ENCODE data around the gene GPR179. TPM values are rescaled to one million over a fixed set of nuclear protein-coding genes. Genes with fewer than 3 reads are reported as not detected.
A peak's percentile ranks its signal among the peaks of the same experiment; 100 is the strongest.

The GPR179 gene
- total RNA-seq, 2 experiments from 2014 or later = 0.02 to 0.07 TPM

DNA sequence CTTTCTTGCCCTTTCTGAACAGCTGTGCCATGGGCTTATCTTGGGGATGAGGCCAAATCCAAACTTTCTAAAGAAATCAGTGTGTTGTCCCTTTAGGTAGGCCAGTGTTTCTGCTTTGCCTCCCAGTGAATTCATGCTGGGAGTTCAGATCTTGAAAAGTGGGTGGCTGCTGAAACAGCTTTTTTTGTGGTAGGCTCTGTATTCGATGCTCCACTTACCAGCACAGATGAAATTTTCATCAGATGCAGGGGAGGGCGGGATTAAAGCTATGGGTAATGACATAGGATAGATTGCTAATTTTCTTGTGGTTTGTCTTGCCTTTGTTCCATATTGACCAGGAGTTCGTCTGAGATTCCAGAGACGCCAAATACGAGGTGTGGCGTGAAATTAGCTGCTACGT lies 10.7 kb upstream of the GPR179 start:
- Mint-ChIP-seq H3K27ac (no peak overlapping the region), H3K27me3 (ENCODE audit: low read depth) (no peaks in the 10 kb centered on the region), H3K4me1 (ENCODE audit: low read depth) (peaks cover 50% of the 10 kb centered on the region), H3K36me3 (ENCODE audit: low read depth) (no peaks in the 10 kb centered on the region), H3K9me3 (no peaks in the 10 kb centered on the region), H3K4me3 (no peak overlapping the region)
- intact Hi-C loops (cut with micrococcal nuclease) = loop anchor here (5.0 kb wide), 1 partner anchor 138 kb away; no protein-coding TSS in a partner anchor
- CTCF ChIA-PET = interaction anchor here (0.9 to 10.3 kb wide), 5 partner anchors 21 to 114 kb away, joined by 3 to 193 read pairs (median 4); no protein-coding TSS in a partner anchor
- no peak for DNase-seq

DNA sequence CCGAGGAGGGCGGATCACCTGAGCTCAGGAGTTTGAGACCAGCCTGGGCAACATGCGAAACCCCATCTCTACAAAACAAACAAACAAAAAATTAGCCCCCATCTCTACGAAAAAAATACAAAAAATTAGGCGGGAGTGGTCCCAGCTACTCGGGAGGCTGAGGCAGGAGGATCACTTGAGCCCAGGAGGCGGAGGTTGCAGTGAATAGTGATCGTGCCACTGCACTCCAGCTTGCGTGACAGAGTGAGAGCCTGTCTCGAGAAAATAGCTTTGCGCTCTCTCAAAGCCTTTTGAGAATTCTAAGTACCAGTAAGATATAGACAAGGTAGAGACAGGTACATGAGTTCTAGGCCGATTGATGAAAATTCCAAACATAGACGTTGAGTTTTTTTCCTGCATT lies 9.9 kb upstream of the GPR179 start:
- H3K4me3 Mint-ChIP-seq = peak overlapping the region; percentile 70
- H3K36me3 Mint-ChIP-seq (ENCODE audit: low read depth) = no peaks in the 10 kb centered on the region
- H3K4me1 Mint-ChIP-seq (ENCODE audit: low read depth) = peaks cover 50% of the 10 kb centered on the region
- H3K9me3 Mint-ChIP-seq = no peaks in the 10 kb centered on the region
- intact Hi-C loops (cut with micrococcal nuclease) = loop anchor here (5.0 kb wide), 1 partner anchor 139 kb away; no protein-coding TSS in a partner anchor
- CTCF ChIA-PET = interaction anchor here (1.3 to 10.3 kb wide), 2 partner anchors 20 to 60 kb away, joined by 5 to 193 read pairs; no protein-coding TSS in a partner anchor
- no peak for DNase-seq
- no peak overlapping the region for H3K27ac Mint-ChIP-seq
- H3K27me3 Mint-ChIP-seq (ENCODE audit: low read depth) = no peaks in the 10 kb centered on the region

DNA sequence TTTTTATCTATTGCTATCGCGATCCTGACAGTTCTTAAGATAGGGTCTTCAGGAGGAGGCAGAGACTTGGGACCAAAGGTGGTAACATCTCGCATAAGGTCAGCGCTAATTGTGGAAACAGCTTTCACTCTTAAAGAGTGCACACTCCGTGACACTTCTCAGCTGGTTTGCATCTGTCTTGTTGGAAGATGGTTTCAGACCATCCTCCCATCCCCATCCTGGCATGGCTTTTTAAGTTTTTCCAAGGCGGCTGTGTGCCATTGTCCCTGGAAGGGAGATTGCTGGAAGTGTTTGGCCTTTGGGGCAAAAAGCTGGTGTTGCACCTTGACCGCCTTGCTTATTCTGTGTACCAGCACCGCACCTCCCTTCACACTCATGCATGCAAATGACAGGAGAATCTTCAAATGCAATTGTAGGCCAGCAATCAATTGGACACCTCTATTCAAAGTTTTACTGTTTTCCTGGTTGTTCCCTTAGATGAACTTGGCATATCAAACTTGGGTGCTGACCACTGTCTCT lies 9.4 kb upstream of the GPR179 start:
- H3K27ac Mint-ChIP-seq = no peak overlapping the region
- intact Hi-C loops (cut with micrococcal nuclease) = loop anchor here (5.0 kb wide), 1 partner anchor 139 kb away; no protein-coding TSS in a partner anchor
- CTCF ChIA-PET = interaction anchor here (1.3 to 10.3 kb wide), 2 partner anchors 20 to 61 kb away, joined by 5 to 193 read pairs; no protein-coding TSS in a partner anchor
- H3K36me3 Mint-ChIP-seq (ENCODE audit: low read depth) = no peaks in the 10 kb centered on the region
- peaks cover 49% of the 10 kb centered on the region for H3K4me1 Mint-ChIP-seq (ENCODE audit: low read depth)
- no peaks in the 10 kb centered on the region for H3K27me3 Mint-ChIP-seq (ENCODE audit: low read depth)
- DNase-seq = no peak
- no peaks in the 10 kb centered on the region for H3K9me3 Mint-ChIP-seq
- H3K4me3 Mint-ChIP-seq = peak overlapping the region; percentile 70

DNA sequence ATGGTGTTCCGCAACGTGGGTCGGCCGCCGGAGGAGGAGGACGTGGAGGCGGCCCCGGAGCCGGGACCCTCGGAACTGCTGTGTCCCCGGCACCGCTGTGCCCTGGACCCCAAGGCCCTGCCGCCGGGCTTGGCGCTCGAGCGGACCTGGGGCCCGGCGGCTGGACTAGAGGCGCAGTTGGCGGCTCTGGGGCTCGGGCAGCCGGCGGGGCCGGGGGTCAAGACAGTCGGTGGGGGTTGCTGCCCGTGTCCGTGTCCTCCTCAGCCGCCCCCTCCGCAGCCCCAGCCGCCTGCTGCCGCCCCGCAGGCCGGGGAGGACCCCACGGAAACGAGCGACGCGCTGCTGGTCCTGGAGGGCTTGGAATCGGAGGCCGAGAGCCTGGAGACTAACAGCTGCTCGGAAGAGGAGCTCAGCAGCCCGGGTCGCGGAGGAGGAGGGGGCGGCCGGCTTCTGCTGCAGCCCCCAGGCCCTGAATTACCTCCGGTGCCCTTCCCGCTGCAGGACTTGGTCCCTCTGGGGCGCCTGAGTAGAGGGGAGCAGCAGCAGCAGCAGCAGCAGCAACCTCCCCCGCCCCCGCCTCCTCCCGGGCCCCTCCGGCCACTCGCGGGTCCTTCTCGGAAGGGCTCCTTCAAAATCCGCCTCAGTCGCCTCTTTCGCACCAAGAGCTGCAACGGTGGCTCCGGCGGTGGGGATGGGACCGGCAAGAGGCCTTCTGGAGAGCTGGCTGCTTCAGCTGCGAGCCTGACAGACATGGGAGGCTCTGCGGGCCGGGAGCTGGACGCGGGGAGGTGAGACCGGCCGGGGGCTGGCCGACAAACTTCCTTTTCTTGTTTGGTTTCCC lies 8.7 kb upstream of the GPR179 start:
- H3K4me3 Mint-ChIP-seq = peak overlapping the region; percentile 70

DNA sequence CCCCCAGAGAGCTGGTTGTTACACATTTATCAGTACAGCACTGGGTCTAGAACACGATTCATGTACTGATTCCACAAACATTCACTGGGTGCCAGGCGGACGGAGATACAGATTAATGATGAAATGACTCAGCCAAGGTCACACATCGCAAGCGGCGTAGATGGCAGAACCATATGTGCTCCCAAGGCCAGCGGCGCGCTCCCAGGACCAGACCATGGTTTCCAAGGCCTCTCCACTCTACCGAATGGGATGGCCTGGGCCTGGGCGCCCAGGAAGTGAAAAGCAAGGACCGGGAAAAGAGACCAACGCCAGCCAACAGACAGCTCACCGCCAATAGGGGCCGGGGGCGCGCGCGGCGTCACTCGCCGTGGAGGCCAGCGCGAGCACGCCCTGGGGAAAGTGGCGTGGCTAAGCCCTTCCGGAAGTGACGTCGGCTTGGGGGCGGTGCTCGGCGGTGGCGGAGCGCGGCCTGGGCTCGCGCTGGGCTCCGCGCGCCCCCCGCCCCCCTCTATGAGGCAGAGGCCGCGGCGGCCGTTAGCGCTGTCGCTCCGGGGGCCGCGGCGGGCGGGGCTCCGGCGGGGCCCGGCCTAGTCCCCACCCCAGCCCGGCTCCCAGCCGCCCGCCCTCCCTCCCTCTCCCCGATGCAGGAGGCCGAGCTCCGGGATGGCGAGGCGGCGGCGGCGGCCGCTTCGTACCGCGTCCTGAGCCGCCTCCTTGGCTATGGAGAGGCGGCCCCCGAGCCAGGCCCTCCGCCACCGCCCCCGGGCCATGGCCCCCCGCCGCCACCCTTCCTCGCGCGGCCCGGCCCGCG lies 7.9 kb upstream of the GPR179 start, which contains the start of gene SOCS7:
TSS of gene SOCS7 (plus strand) at position 433 of the 811 bp plus-strand sequence. CDS start at position 642, 209 bp downstream.
- H3K4me1 Mint-ChIP-seq (ENCODE audit: low read depth) = peaks cover 40% of the 10 kb centered on the region
- H3K36me3 Mint-ChIP-seq (ENCODE audit: low read depth) = no peaks in the 10 kb centered on the region
- no peaks in the 10 kb centered on the region for H3K27me3 Mint-ChIP-seq (ENCODE audit: low read depth)
- H3K4me3 Mint-ChIP-seq = peak within 1 kb of the TSS; percentile 99
- peak within 1 kb of the TSS; percentile 95 for H3K27ac Mint-ChIP-seq
- CTCF ChIA-PET = interaction anchor here (0.6 to 10.3 kb wide), 5 partner anchors 18 to 252 kb away, joined by 3 to 193 read pairs (median 4); no protein-coding TSS in a partner anchor
- intact Hi-C loops (cut with micrococcal nuclease) = loop anchor here (5.0 kb wide), 1 partner anchor 141 kb away; no protein-coding TSS in a partner anchor
- no peaks in the 10 kb centered on the region for H3K9me3 Mint-ChIP-seq
- peak; percentile 92 for DNase-seq

More for the DNA sequence above, 8.7 kb upstream of the GPR179 start:
- intact Hi-C loops (cut with micrococcal nuclease) = loop anchor here (5.0 kb wide), 1 partner anchor 140 kb away; no protein-coding TSS in a partner anchor
- CTCF ChIA-PET = interaction anchor here (1.3 to 10.3 kb wide), 3 partner anchors 19 to 62 kb away, joined by 4 to 193 read pairs (median 5); no protein-coding TSS in a partner anchor
- H3K27ac Mint-ChIP-seq = no peak overlapping the region
- H3K27me3 Mint-ChIP-seq (ENCODE audit: low read depth) = no peaks in the 10 kb centered on the region
- peaks cover 48% of the 10 kb centered on the region for H3K4me1 Mint-ChIP-seq (ENCODE audit: low read depth)
- peak; percentile 38 for DNase-seq
- H3K9me3 Mint-ChIP-seq = no peaks in the 10 kb centered on the region
- no peaks in the 10 kb centered on the region for H3K36me3 Mint-ChIP-seq (ENCODE audit: low read depth)

DNA sequence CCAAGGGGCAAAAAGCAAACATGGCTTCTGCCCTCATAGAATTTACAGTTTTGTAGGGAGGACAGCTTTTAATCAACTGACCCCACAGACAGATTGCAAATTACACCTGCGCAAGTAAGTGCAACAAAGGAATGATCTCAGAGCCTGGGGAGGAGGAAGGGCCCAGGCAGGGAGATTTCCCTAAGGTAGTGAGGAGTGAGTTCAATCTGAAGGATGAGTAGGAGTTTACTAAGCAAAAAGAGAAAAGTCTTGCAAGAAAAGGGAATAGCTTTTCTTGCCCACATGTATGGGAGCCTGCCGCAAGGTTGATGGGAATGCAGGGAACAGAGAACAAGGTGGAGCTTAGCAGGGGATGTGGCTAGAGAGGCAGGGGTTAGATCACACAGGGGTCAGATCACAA lies 6.3 kb upstream of the GPR179 start:
- Mint-ChIP-seq H3K27me3 (ENCODE audit: low read depth) (no peaks in the 10 kb centered on the region), H3K4me1 (ENCODE audit: low read depth) (peaks cover 34% of the 10 kb centered on the region), H3K36me3 (ENCODE audit: low read depth) (no peaks in the 10 kb centered on the region), H3K27ac (no peak overlapping the region), H3K4me3 (peak overlapping the region; percentile 19), H3K9me3 (no peaks in the 10 kb centered on the region)
- CTCF ChIA-PET = interaction anchor here (0.6 to 10.3 kb wide), 15 partner anchors 10 to 94 kb away, joined by 3 to 193 read pairs (median 8); partner anchors contain the start of gene ARHGAP23
- intact Hi-C loops (cut with micrococcal nuclease) = loop anchor here (5.0 kb wide), 1 partner anchor 142 kb away; no protein-coding TSS in a partner anchor
- no peak for DNase-seq

DNA sequence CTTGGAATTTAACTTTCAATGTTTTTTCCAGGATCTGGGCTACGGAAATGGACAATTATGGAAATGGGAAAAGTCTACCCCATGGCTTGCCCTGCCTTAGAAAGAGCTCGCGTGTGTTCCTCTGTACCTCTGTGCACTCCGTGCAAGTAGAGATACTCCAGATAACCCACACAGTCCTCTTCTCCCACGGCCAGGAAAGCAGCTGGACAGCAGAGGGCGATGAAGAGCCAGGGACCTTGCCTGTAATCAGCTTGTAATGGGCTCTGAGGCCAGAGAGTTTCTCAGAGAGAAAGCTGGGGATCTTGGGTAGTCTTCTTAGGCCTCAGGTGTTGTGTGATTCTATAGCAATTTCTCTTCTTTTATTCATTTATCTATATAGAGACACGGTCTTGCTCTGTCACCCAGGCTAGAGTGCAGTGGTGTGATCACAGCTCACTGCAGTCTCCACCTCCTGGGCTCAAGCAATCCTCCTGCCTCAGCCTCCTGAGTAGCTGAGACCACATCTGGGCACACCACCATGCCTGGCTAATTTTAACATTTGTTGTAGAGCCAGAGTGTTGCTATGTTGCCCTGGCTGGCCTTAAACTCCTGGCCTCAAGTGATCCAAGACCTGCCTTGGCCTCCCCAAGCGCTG lies 5.5 kb upstream of the GPR179 start:
- Mint-ChIP-seq H3K4me3 (no peak overlapping the region), H3K36me3 (ENCODE audit: low read depth) (no peaks in the 10 kb centered on the region), H3K27ac (no peak overlapping the region), H3K4me1 (ENCODE audit: low read depth) (peaks cover 25% of the 10 kb centered on the region), H3K9me3 (no peaks in the 10 kb centered on the region), H3K27me3 (ENCODE audit: low read depth) (no peaks in the 10 kb centered on the region)
- CTCF ChIA-PET = interaction anchor here (0.6 to 10.3 kb wide), 29 partner anchors 9 to 157 kb away, joined by 3 to 193 read pairs (median 5); partner anchors contain the start of gene ARHGAP23
- intact Hi-C loops (cut with micrococcal nuclease) = loop anchor here (1.0 kb wide), 1 partner anchor 65 kb away; no protein-coding TSS in a partner anchor
- peak; percentile 94 for DNase-seq

DNA sequence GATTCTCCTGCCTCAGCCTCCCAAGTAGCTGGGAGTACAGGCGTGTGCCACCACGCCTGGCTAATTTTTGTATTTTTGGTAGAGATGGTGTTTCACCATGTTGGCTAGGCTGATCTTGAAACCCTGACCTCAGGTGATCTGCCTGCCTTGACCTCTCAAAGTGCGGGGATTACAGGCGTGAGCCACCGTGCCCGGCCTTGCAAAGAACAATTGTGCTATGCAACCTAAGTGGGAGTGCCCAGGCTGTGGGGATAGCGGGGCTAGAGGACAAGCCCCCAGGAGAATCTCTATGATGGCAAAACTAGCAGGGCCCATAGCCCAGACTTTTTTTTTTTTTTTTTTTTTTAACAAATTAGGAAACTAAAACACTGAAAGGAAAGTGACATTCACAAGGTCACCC lies 2.0 kb upstream of the GPR179 start:
- Mint-ChIP-seq H3K9me3 (no peaks in the 10 kb centered on the region), H3K27me3 (ENCODE audit: low read depth) (no peaks in the 10 kb centered on the region), H3K4me3 (no peak overlapping the region), H3K36me3 (ENCODE audit: low read depth) (no peaks in the 10 kb centered on the region), H3K27ac (no peak overlapping the region), H3K4me1 (ENCODE audit: low read depth) (peaks cover 10% of the 10 kb centered on the region)
- intact Hi-C loops (cut with micrococcal nuclease) = no loop called here
- no peak for DNase-seq
- CTCF ChIA-PET = interaction anchor here (1.1 kb wide), 2 partner anchors 67 to 68 kb away, joined by 4 to 7 read pairs; no protein-coding TSS in a partner anchor

- no peak for DNase-seq
- CTCF ChIA-PET = interaction anchor here (0.7 kb wide), 1 partner anchor 18 kb away, joined by 4 read pairs; no protein-coding TSS in a partner anchor
- H3K4me3 Mint-ChIP-seq = no peak overlapping the region
- no peaks in the 10 kb centered on the region for H3K36me3 Mint-ChIP-seq (ENCODE audit: low read depth)
- H3K9me3 Mint-ChIP-seq = no peaks in the 10 kb centered on the region
- no peak overlapping the region for H3K27ac Mint-ChIP-seq
- H3K27me3 Mint-ChIP-seq (ENCODE audit: low read depth) = no peaks in the 10 kb centered on the region
- intact Hi-C loops (cut with micrococcal nuclease) = no loop called here
- H3K4me1 Mint-ChIP-seq (ENCODE audit: low read depth) = peaks cover 2% of the 10 kb centered on the region
Measured at GRCh38 chr17:38344420-38344745, 627 bp upstream of the GPR179 start.

DNA sequence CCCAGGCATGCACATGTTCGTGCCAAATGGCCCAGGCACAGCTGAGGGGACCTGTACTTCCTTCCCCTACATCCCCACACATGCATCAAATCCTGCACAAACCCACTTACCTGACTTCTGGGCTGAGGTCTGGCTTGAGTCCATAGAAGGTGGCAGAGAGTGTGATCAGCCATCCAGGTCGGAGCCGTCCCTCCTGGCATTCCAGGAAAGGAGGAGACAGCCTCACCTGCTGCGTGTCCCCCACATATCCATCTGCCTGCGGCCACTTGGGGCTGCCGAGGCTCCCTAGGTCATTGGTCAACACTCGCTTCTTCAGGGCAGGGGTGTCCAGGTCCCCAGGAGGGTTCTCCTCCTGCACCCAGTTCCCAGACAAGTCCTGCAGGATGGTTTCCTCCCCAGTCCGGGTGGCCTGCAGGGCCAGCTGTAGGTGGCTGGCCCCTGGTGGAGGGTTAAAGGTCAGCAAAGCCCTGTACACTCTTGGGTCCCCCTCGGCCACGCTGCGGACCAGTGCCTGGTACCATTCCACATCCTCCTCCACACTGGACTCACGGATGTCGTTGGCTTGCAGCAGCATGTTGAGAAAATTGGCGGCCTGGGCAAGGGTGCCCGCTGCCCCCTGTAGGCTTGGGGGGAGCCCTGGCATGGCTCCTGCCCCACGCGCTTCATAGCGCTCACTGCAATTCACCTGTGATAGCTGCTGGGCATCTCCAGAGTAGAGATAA lies 709 bp downstream of the GPR179 start:
- Mint-ChIP-seq H3K4me1 (ENCODE audit: low read depth) (no peaks in the 10 kb centered on the region), H3K4me3 (no peak overlapping the region), H3K36me3 (ENCODE audit: low read depth) (no peaks in the 10 kb centered on the region), H3K9me3 (no peaks in the 10 kb centered on the region), H3K27me3 (ENCODE audit: low read depth) (no peaks in the 10 kb centered on the region), H3K27ac (no peak overlapping the region)
- CTCF ChIA-PET = interaction anchor here (0.9 kb wide), 1 partner anchor 21 kb away, joined by 3 read pairs; no protein-coding TSS in a partner anchor
- DNase-seq = no peak
- intact Hi-C loops (cut with micrococcal nuclease) = no loop called here

All from activated naive CD4-positive, alpha-beta T cell treated with anti-CD3 and anti-CD28 coated beads for 36 hours (primary cell).